GM23338 (cell line): ENCODE results near the gene OTOG.

Source experiments
- CREB1 ChIP-seq: fragments of 250-450 bp; sonication (Bioruptor Pico); IDR thresholded peaks from 2 replicates; pipeline ENCODE4 v1.5.0; 2020; ENCODE audit warnings: low read depth, mild to moderate bottlenecking, moderate library complexity
- EZH2phosphoT487 ChIP-seq: fragments of 200-600 bp; sonication (generic); IDR thresholded peaks from one replicate; pipeline ENCODE4 v1.8.1; 2018; ENCODE audit warnings: antibody characterized with exemption; ENCODE audit not compliant: unreplicated experiment
- POLR2AphosphoS5 ChIP-seq: IDR thresholded peaks from 2 replicates; pipeline ENCODE4 v1.6.1; 2016; ENCODE audit warnings: antibody characterized with exemption, low read depth
- TF ChIP-seq, protein P1 (sequence below), 2 experiments: fragments of 200-600 bp in 1 of 2; sonication (generic) in 1 of 2; conservative IDR thresholded peaks; 2 replicates each; pipeline versions ENCODE4 v1.5.1 to v1.6.1; 2016 to 2017; ENCODE audit warnings: antibody characterized with exemption in 2 of 2, low read depth in 2 of 2, mild to moderate bottlenecking in 2 of 2, moderate library complexity in 1 of 2
- TF ChIP-seq, protein P2 (sequence below): IDR thresholded peaks from one replicate; pipeline ENCODE4 v1.6.1; 2018; ENCODE audit warnings: antibody characterized with exemption; ENCODE audit not compliant: unreplicated experiment
- TF ChIP-seq, protein P3 (sequence below): fragments of 250-450 bp; sonication (Bioruptor Pico); IDR thresholded peaks from 2 replicates; pipeline ENCODE4 v1.5.0; 2020; ENCODE audit warnings: mild to moderate bottlenecking, moderate library complexity
- TF ChIP-seq, protein P4 (sequence below): IDR thresholded peaks from 2 replicates; pipeline ENCODE4 v1.6.1; 2016; ENCODE audit warnings: antibody characterized with exemption

DNA sequence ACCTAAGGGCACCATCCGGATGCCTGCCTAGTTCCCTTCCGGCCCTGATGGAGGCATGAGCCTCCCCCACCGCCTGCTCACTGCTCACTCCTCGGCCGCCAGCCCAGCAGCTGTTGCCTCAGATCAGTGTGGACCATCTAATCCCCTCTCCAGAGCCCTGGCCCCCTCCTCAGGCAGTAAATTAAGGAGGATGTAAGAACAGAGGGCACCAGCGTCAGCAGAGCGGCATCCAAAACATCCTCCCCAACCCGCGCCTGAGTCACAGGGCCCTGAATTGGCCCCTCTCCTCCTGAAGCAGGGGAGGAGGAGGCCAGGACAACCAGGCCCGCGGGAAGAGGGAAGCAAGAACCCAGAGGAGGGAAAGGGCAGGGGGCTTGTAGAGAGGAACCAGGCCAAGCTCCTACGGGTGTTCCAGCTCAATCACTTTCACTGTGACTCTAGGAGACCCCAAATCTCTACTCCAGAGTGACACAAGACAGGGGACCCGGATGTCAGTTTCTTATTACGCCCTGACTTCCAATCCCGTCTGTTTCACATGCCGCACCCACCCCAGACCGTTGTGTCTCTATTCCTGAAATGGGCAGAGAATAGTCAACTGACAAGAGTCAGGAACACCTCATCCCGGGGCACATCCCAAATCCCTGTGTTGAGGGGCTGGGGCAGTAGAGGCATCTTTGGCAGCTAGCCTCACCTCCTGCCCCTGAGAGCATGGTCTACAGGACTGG lies 141.0 kb downstream of the OTOG start:
- TF ChIP-seq, protein P1, sequence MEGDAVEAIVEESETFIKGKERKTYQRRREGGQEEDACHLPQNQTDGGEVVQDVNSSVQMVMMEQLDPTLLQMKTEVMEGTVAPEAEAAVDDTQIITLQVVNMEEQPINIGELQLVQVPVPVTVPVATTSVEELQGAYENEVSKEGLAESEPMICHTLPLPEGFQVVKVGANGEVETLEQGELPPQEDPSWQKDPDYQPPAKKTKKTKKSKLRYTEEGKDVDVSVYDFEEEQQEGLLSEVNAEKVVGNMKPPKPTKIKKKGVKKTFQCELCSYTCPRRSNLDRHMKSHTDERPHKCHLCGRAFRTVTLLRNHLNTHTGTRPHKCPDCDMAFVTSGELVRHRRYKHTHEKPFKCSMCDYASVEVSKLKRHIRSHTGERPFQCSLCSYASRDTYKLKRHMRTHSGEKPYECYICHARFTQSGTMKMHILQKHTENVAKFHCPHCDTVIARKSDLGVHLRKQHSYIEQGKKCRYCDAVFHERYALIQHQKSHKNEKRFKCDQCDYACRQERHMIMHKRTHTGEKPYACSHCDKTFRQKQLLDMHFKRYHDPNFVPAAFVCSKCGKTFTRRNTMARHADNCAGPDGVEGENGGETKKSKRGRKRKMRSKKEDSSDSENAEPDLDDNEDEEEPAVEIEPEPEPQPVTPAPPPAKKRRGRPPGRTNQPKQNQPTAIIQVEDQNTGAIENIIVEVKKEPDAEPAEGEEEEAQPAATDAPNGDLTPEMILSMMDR (conservative IDR thresholded peaks at IDR 0.05; ENCODE audit: low read depth in 2 of 2): no peak
- TF ChIP-seq CREB1 (CRISPR knock-in tag): no peak
- TF ChIP-seq, protein P2, sequence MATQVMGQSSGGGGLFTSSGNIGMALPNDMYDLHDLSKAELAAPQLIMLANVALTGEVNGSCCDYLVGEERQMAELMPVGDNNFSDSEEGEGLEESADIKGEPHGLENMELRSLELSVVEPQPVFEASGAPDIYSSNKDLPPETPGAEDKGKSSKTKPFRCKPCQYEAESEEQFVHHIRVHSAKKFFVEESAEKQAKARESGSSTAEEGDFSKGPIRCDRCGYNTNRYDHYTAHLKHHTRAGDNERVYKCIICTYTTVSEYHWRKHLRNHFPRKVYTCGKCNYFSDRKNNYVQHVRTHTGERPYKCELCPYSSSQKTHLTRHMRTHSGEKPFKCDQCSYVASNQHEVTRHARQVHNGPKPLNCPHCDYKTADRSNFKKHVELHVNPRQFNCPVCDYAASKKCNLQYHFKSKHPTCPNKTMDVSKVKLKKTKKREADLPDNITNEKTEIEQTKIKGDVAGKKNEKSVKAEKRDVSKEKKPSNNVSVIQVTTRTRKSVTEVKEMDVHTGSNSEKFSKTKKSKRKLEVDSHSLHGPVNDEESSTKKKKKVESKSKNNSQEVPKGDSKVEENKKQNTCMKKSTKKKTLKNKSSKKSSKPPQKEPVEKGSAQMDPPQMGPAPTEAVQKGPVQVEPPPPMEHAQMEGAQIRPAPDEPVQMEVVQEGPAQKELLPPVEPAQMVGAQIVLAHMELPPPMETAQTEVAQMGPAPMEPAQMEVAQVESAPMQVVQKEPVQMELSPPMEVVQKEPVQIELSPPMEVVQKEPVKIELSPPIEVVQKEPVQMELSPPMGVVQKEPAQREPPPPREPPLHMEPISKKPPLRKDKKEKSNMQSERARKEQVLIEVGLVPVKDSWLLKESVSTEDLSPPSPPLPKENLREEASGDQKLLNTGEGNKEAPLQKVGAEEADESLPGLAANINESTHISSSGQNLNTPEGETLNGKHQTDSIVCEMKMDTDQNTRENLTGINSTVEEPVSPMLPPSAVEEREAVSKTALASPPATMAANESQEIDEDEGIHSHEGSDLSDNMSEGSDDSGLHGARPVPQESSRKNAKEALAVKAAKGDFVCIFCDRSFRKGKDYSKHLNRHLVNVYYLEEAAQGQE: no peak
- no peak for TF ChIP-seq EZH2phosphoT487
- no peak for TF ChIP-seq POLR2AphosphoS5
- TF ChIP-seq, protein P3, sequence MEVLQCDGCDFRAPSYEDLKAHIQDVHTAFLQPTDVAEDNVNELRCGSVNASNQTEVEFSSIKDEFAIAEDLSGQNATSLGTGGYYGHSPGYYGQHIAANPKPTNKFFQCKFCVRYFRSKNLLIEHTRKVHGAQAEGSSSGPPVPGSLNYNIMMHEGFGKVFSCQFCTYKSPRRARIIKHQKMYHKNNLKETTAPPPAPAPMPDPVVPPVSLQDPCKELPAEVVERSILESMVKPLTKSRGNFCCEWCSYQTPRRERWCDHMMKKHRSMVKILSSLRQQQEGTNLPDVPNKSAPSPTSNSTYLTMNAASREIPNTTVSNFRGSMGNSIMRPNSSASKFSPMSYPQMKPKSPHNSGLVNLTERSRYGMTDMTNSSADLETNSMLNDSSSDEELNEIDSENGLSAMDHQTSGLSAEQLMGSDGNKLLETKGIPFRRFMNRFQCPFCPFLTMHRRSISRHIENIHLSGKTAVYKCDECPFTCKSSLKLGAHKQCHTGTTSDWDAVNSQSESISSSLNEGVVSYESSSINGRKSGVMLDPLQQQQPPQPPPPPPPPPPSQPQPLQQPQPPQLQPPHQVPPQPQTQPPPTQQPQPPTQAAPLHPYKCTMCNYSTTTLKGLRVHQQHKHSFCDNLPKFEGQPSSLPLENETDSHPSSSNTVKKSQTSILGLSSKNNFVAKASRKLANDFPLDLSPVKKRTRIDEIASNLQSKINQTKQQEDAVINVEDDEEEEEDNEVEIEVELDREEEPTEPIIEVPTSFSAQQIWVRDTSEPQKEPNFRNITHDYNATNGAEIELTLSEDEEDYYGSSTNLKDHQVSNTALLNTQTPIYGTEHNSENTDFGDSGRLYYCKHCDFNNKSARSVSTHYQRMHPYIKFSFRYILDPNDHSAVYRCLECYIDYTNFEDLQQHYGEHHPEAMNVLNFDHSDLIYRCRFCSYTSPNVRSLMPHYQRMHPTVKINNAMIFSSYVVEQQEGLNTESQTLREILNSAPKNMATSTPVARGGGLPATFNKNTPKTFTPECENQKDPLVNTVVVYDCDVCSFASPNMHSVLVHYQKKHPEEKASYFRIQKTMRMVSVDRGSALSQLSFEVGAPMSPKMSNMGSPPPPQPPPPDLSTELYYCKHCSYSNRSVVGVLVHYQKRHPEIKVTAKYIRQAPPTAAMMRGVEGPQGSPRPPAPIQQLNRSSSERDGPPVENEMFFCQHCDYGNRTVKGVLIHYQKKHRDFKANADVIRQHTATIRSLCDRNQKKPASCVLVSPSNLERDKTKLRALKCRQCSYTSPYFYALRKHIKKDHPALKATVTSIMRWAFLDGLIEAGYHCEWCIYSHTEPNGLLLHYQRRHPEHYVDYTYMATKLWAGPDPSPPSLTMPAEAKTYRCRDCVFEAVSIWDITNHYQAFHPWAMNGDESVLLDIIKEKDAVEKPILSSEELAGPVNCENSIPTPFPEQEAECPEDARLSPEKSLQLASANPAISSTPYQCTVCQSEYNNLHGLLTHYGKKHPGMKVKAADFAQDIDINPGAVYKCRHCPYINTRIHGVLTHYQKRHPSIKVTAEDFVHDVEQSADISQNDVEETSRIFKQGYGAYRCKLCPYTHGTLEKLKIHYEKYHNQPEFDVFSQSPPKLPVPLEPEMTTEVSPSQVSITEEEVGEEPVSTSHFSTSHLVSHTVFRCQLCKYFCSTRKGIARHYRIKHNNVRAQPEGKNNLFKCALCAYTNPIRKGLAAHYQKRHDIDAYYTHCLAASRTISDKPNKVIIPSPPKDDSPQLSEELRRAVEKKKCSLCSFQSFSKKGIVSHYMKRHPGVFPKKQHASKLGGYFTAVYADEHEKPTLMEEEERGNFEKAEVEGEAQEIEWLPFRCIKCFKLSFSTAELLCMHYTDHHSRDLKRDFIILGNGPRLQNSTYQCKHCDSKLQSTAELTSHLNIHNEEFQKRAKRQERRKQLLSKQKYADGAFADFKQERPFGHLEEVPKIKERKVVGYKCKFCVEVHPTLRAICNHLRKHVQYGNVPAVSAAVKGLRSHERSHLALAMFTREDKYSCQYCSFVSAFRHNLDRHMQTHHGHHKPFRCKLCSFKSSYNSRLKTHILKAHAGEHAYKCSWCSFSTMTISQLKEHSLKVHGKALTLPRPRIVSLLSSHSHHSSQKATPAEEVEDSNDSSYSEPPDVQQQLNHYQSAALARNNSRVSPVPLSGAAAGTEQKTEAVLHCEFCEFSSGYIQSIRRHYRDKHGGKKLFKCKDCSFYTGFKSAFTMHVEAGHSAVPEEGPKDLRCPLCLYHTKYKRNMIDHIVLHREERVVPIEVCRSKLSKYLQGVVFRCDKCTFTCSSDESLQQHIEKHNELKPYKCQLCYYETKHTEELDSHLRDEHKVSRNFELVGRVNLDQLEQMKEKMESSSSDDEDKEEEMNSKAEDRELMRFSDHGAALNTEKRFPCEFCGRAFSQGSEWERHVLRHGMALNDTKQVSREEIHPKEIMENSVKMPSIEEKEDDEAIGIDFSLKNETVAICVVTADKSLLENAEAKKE (CRISPR knock-in tag): no peak
- TF ChIP-seq, protein P4, sequence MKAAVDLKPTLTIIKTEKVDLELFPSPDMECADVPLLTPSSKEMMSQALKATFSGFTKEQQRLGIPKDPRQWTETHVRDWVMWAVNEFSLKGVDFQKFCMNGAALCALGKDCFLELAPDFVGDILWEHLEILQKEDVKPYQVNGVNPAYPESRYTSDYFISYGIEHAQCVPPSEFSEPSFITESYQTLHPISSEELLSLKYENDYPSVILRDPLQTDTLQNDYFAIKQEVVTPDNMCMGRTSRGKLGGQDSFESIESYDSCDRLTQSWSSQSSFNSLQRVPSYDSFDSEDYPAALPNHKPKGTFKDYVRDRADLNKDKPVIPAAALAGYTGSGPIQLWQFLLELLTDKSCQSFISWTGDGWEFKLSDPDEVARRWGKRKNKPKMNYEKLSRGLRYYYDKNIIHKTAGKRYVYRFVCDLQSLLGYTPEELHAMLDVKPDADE: no peak
